Lower leg skin (tissue), 3 donors: ENCODE measurements around the gene NEDD9.

Experiments used
- CTCF ChIP-seq, 3 donors: fragments of 450-650 bp; IDR thresholded peaks; one replicate each; pipeline ENCODE4 v1.5.1; 2016; ENCODE audit warnings: antibody characterized with exemption in 3 of 3, mild to moderate bottlenecking in 3 of 3, moderate library complexity in 2 of 3
- POLR2A ChIP-seq, 2 donors: fragments of 450-650 bp; IDR thresholded peaks; one replicate each; pipeline ENCODE4 v1.6.1; 2016 to 2017; ENCODE audit warnings: antibody characterized with exemption in 2 of 2, mild to moderate bottlenecking in 1 of 2, moderate library complexity in 1 of 2

GRCh38 chr6:11282245-11282644 is 49.8 kb upstream of the NEDD9 start:
- no peak for TF ChIP-seq CTCF (IDR thresholded peaks at IDR 0.05)
- TF ChIP-seq POLR2A (IDR thresholded peaks at IDR 0.05) = no peak
